Muscle layer of duodenum (tissue), 2 donors: ENCODE results near the gene CLASP1.

Source experiments
- H3K27ac ChIP-seq: one replicate; pipeline ENCODE4 v1.7.0; 2013; ENCODE audit warnings: mild to moderate bottlenecking, low read length
- H3K27me3 ChIP-seq: one replicate; pipeline ENCODE4 v1.7.0; 2013; ENCODE audit warnings: low read depth, mild to moderate bottlenecking, control low read depth, low read length
- H3K36me3 ChIP-seq, 2 donors: one replicate each; pipeline ENCODE4 v1.7.0; 2013; ENCODE audit warnings: low read length in 2 of 2, control low read depth in 1 of 2, mild to moderate bottlenecking in 1 of 2; ENCODE audit not compliant: insufficient read depth in 2 of 2, control insufficient read depth in 1 of 2
- H3K4me1 ChIP-seq, 2 donors: one replicate each; pipeline ENCODE4 v1.7.0; 2013; ENCODE audit warnings: low read length in 2 of 2, mild to moderate bottlenecking in 2 of 2, control low read depth in 1 of 2, moderate library complexity in 1 of 2; ENCODE audit not compliant: insufficient read depth in 2 of 2, control insufficient read depth in 1 of 2
- H3K4me3 ChIP-seq, 2 donors: one replicate each; pipeline ENCODE4 v1.7.0; 2013; ENCODE audit warnings: low read length in 2 of 2, low read depth in 1 of 2, mild to moderate bottlenecking in 1 of 2
- H3K9me3 ChIP-seq, 2 donors: one replicate each; pipeline ENCODE4 v1.7.0; 2013; ENCODE audit warnings: low read length in 2 of 2, control low read depth in 1 of 2, mild to moderate bottlenecking in 1 of 2; ENCODE audit not compliant: control insufficient read depth in 1 of 2
- donor health status: healthy.

CLASP1 gene

DNA sequence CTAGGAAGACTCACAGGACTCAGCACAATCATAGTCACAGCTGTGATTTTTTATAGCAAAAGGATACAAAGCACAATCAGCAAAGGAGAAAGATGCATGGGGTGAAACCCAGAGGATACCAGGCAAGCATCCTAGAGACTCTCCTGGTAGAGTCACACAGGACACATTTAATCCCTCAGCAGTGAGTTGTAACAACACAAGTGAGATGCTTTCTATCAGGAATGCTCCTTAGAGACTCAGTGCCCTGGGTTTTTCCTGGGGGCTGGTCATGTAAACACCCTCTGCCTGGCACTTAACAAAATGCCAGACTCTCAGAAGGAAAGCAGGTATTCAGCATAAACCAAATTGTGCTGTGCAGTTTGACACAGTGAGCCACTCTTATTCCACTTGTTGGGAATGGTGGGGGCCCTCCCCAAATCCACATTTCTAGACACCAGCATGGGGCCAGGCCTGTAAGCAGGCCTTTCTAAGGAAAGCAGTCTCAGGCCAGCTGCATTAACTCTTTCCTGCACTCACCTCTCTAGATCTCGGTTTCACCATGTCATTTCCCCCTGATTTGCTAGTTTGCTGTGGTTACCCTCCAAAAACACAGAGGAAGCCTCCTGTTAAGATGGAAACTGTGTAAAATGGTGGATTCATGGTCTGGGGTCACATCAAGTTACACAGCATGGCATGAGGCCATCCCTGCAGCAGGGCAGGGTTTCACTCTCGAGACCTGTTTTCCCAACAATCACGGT, 135.5 kb downstream of the CLASP1 start:
- H3K9me3 ChIP-seq, result no peaks in the 10 kb centered on the region
- H3K27ac ChIP-seq, result no peak overlapping the region
- no peak overlapping the region for H3K4me3 ChIP-seq
- peaks cover 0 to 6% of the 10 kb centered on the region in 2 donors for H3K4me1 ChIP-seq
- no peaks in the 10 kb centered on the region for H3K27me3 ChIP-seq
- peaks cover 15 to 20% of the 10 kb centered on the region in 2 donors for H3K36me3 ChIP-seq

GRCh38 chr2:121510857-121511256, 138.4 kb downstream of the CLASP1 start:
- no peak overlapping the region for H3K4me3 ChIP-seq
- peaks cover 0 to 2% of the 10 kb centered on the region in 2 donors for H3K9me3 ChIP-seq
- H3K4me1 ChIP-seq, result peaks cover 0 to 6% of the 10 kb centered on the region in 2 donors
- peaks cover 20 to 23% of the 10 kb centered on the region in 2 donors for H3K36me3 ChIP-seq
- no peak overlapping the region for H3K27ac ChIP-seq
- H3K27me3 ChIP-seq, result no peaks in the 10 kb centered on the region

GRCh38 chr2:121506621-121507020, 142.6 kb downstream of the CLASP1 start:
- H3K4me3 ChIP-seq, result no peak overlapping the region
- H3K27me3 ChIP-seq, result no peaks in the 10 kb centered on the region
- no peaks in the 10 kb centered on the region for H3K4me1 ChIP-seq
- H3K36me3 ChIP-seq, result peaks cover 13 to 26% of the 10 kb centered on the region in 2 donors
- H3K27ac ChIP-seq, result no peak overlapping the region
- H3K9me3 ChIP-seq, result peaks cover 0 to 2% of the 10 kb centered on the region in 2 donors

DNA sequence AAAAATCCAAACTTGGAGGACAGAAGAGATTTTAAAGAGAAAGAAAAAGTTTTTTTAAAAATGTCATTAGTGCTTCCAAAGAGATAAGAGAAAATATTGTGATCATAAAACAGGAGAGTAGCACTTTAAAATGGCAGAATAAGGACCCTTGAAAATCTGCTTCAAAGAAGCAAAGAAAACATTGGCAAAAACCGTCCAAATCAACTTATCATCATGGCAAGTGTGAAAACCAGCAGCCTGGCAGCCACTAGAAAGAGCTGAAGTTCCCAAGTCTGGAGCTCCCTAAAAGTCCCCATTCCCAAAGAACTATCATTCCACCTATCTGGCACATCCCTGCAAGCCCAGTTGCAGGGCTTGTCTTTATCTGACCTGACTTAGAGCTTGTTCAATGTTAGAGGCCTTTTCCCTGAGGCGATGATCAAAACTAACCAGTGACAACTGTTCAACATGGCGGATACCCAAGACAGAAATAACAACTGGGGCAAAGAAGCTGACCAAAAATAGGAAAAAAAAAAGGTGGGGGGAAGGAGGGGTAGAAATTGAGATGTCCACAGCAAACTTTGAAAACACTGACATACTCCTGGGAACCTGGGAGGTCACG, 143.2 kb downstream of the CLASP1 start:
- peaks cover 0 to 2% of the 10 kb centered on the region in 2 donors for H3K4me1 ChIP-seq

GRCh38 chr2:121505005-121505404, 144.3 kb downstream of the CLASP1 start:
- Histone ChIP-seq H3K4me1 (peaks cover 0 to 6% of the 10 kb centered on the region in 2 donors), H3K27me3 (no peaks in the 10 kb centered on the region), H3K9me3 (peaks cover 0 to 2% of the 10 kb centered on the region in 2 donors), H3K4me3 (no peak overlapping the region), H3K27ac (no peak overlapping the region), H3K36me3 (peaks cover 19 to 26% of the 10 kb centered on the region in 2 donors)

More for the DNA sequence above, 143.2 kb downstream of the CLASP1 start:
- peaks cover 0 to 2% of the 10 kb centered on the region in 2 donors for H3K9me3 ChIP-seq
- H3K36me3 ChIP-seq, result peaks cover 15 to 26% of the 10 kb centered on the region in 2 donors
- no peak overlapping the region for H3K4me3 ChIP-seq
- H3K27ac ChIP-seq, result no peak overlapping the region
- no peaks in the 10 kb centered on the region for H3K27me3 ChIP-seq

DNA sequence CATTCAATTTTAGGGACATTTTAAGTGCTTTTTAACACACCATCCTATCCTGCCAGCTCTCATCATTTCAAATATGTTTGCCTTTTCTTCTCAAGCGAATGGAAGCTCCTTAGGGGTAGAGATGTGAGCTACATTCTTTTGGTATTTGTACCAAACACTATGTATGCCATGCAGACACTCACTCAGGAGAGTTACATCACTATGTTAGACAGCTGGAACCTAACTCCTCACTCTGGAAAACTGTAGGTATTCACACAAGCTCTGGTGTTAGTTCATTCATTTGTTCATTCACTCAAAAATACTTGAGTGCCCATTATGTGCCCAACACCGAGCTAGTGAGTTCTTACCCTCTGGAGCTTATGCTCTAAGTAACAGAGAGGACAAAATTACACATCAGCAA, 144.9 kb downstream of the CLASP1 start:
- Histone ChIP-seq H3K27me3 (no peaks in the 10 kb centered on the region), H3K9me3 (peaks cover 0 to 2% of the 10 kb centered on the region in 2 donors), H3K4me3 (no peak overlapping the region), H3K36me3 (peaks cover 19 to 29% of the 10 kb centered on the region in 2 donors), H3K4me1 (peaks cover 0 to 6% of the 10 kb centered on the region in 2 donors), H3K27ac (no peak overlapping the region)

DNA sequence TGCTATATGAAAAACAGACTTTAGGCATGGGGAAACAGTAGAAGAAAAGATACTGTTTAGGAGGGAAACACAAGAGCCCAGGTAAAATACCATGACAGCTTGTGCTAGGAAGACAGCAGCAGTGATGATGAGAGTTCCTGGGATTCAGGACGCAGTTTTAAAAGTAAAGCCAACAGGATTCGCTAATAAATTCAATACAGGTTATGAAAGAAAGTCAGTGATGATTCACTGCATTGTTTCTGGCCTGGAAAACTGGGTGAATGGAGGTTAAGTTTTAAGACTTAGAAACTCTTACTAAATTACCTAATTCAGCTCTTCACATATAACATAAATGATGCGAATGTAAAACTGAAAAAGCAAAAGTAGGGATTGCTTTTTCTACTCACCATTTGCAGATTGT, 146.5 kb downstream of the CLASP1 start:
- Histone ChIP-seq H3K9me3 (no peaks in the 10 kb centered on the region), H3K36me3 (peaks cover 19 to 22% of the 10 kb centered on the region in 2 donors), H3K4me1 (peaks cover 0 to 6% of the 10 kb centered on the region in 2 donors), H3K27ac (no peak overlapping the region), H3K4me3 (no peak overlapping the region), H3K27me3 (no peaks in the 10 kb centered on the region)

DNA sequence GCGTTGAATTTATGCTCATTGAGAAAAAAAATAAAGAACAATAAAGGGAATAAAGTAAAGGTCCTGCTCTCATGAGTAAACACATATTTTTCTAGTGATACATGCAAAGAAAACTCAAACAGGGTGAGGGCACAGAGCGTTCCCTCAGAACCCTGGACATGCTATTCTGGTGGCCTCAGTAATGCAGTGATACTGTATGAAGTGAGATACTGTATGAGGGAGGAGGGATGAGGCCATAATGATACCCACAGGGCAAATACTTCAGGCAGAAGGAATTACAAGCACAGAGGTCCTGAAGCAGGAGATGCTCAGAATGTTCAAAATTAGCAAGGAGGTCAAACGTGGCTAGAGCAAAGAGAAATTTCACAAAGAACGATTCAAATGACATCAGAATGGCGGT, 147.0 kb downstream of the CLASP1 start:
- Histone ChIP-seq H3K4me3 (no peak overlapping the region), H3K27ac (no peak overlapping the region), H3K9me3 (no peaks in the 10 kb centered on the region), H3K27me3 (no peaks in the 10 kb centered on the region), H3K4me1 (peaks cover 0 to 6% of the 10 kb centered on the region in 2 donors), H3K36me3 (peaks cover 19 to 21% of the 10 kb centered on the region in 2 donors)

DNA sequence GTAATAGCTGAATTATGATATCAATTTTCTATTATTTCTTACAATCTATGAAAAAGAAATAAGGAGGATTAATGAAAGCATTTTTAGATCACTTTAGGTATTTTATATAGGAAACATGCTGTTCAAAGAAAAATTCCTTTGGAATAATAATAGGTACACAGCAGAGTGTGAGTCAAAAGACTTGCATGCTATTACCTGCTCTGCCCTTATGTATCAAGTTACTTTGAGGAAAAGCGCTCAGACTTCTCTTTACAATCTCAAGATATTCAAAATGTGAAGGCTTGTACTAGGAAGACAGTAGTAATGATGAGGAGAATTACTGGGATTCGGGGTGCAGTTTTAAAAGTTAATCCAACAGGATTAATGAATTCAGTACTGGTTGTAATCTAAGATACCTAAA, 147.7 kb downstream of the CLASP1 start:
- no peak overlapping the region for H3K27ac ChIP-seq

DNA sequence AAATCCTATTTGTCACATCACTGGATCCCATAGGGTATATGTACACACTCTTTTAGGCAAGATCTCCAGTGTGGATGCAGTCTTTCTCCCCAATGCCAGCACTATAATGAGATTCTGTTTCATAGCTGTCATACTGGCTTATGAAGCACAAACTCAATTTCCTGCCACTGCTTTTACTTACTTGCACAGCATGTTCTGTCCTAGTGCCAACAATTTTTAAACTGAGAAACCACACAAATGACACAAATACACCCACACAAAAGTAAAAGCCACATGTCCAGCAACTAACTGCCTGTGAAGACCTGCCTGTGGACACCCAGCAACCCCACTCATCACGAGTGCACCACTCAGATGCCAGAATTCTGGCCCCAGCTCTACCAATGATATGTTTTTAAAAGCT, 148.2 kb downstream of the CLASP1 start:
- Histone ChIP-seq H3K4me1 (peaks cover 0 to 6% of the 10 kb centered on the region in 2 donors), H3K27ac (no peak overlapping the region), H3K36me3 (peaks cover 18 to 19% of the 10 kb centered on the region in 2 donors), H3K27me3 (no peaks in the 10 kb centered on the region), H3K9me3 (no peaks in the 10 kb centered on the region), H3K4me3 (no peak overlapping the region)

More for the DNA sequence above, 147.7 kb downstream of the CLASP1 start:
- H3K4me3 ChIP-seq, result no peak overlapping the region
- no peaks in the 10 kb centered on the region for H3K9me3 ChIP-seq
- peaks cover 16 to 19% of the 10 kb centered on the region in 2 donors for H3K36me3 ChIP-seq
- peaks cover 0 to 6% of the 10 kb centered on the region in 2 donors for H3K4me1 ChIP-seq
- H3K27me3 ChIP-seq, result no peaks in the 10 kb centered on the region

- H3K9me3 ChIP-seq, result no peaks in the 10 kb centered on the region
- peaks cover 0 to 9% of the 10 kb centered on the region in 2 donors for H3K4me1 ChIP-seq
- H3K27ac ChIP-seq, result no peak overlapping the region
- no peak overlapping the region for H3K4me3 ChIP-seq
- H3K27me3 ChIP-seq, result no peaks in the 10 kb centered on the region
- H3K36me3 ChIP-seq, result peaks cover 20 to 23% of the 10 kb centered on the region in 2 donors
Observed at GRCh38 chr2:121498731-121499130, 150.5 kb downstream of the CLASP1 start.
